ENCODE data around the gene BDP1. TPM values are rescaled to one million over a fixed set of nuclear protein-coding genes. Genes with fewer than 3 reads are reported as not detected.
"Not testable (repeated sequence)": the region's sequence is repeated elsewhere in the genome, so short reads cannot be mapped to it uniquely, and the experiment has no call there.

The BDP1 gene
- total RNA-seq, 1 experiment from 2014 or later: 18.4 TPM

- Histone ChIP-seq H3K9ac (ENCODE audit: low read length) (peak overlapping the region; percentile 31; the same call in 1 of the 2 replicates), H3K4me1 (ENCODE audit: insufficient read depth, low read length) (peaks cover 27% of the 10 kb centered on the region), H3K36me3 (ENCODE audit: low read depth, low read length) (peaks cover 5% of the 10 kb centered on the region), H4K20me1 (ENCODE audit: low read length) (0 out of 2 replicates have a peak, but pooled peaks cover 6% of the 10 kb centered on the region), H3K27me3 (ENCODE audit: low read length) (no peaks in the 10 kb centered on the region), H2AFZ (ENCODE audit: low read length) (no peak overlapping the region), H3K9me2 (replicated peaks; ENCODE audit: low read length) (no peaks in the 10 kb centered on the region), H3F3A (ENCODE audit: low read length, unreplicated experiment) (peaks cover 9% of the 10 kb centered on the region), H3K27ac (ENCODE audit: low read length) (peak overlapping the region; percentile 90), H3K4me3 (ENCODE audit: low read length) (peak overlapping the region; percentile 39; the same call in 1 of the 2 replicates), H3K4me2 (ENCODE audit: low read length) (peak overlapping the region; percentile 75), H3K9me3 (ENCODE audit: low read length) (no peaks in the 10 kb centered on the region), H3K79me2 (ENCODE audit: low read length) (0 out of 2 replicates have a peak, but pooled peaks cover 5% of the 10 kb centered on the region)
- TF ChIP-seq EZH2phosphoT487 (IDR thresholded peaks at IDR 0.05; ENCODE audit: borderline replicate concordance, low read length): no peak
- TF ChIP-seq, protein P1, sequence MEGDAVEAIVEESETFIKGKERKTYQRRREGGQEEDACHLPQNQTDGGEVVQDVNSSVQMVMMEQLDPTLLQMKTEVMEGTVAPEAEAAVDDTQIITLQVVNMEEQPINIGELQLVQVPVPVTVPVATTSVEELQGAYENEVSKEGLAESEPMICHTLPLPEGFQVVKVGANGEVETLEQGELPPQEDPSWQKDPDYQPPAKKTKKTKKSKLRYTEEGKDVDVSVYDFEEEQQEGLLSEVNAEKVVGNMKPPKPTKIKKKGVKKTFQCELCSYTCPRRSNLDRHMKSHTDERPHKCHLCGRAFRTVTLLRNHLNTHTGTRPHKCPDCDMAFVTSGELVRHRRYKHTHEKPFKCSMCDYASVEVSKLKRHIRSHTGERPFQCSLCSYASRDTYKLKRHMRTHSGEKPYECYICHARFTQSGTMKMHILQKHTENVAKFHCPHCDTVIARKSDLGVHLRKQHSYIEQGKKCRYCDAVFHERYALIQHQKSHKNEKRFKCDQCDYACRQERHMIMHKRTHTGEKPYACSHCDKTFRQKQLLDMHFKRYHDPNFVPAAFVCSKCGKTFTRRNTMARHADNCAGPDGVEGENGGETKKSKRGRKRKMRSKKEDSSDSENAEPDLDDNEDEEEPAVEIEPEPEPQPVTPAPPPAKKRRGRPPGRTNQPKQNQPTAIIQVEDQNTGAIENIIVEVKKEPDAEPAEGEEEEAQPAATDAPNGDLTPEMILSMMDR (conservative IDR thresholded peaks at IDR 0.05; ENCODE audit: low read depth, low read length): peak; percentile 73
- ChIA-PET POLR2A (ENCODE audit: unreplicated experiment) (interaction anchor here (0.6 kb wide), 1 partner anchor 118 kb away, joined by 3 read pairs; no protein-coding TSS in a partner anchor), CTCF (interaction anchor here (0.5 to 1.4 kb wide), 3 partner anchors 14 to 132 kb away, joined by 4 to 13 read pairs (median 4); partner anchors contain the start of gene MCCC2)
- ATAC-seq (peak; percentile 96), DNase-seq (peak; percentile 95)
- BruUV-seq (replicated peaks): no TSS peak
- intact Hi-C loops (cut with micrococcal nuclease): loop anchor here (1.0 to 2.0 kb wide), 3 partner anchors 15 to 145 kb away; partner anchors contain the start of gene MCCC2
Measured at GRCh38 chr5:71601222-71602026, 146.0 kb downstream of the BDP1 start.

DNA sequence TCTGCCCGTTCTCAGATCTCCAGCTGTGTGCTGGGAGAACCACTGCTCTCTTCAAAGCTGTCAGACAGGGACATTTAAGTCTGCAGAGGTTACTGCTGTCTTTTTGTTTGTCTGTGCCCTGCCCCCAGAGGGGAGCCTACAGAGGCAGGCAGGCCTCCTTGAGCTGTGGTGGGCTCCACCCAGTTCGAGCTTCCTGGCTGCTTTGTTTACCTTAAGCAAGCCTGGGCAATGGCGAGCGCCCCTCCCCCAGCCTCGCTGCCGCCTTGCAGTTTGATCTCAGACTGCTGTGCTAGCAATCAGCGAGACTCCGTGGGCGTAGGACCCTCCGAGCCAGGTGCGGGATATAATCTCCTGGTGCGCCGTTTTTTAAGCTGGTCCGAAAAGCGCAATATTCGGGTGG, 154.5 kb downstream of the BDP1 start:
- H3K27me3 ChIP-seq (ENCODE audit: low read length); H3K27ac ChIP-seq (ENCODE audit: low read length); H3K9me2 ChIP-seq (replicated peaks; ENCODE audit: low read length); POLR2A ChIA-PET (ENCODE audit: unreplicated experiment); ATAC-seq; intact Hi-C loops (cut with micrococcal nuclease); H3K4me1 ChIP-seq (ENCODE audit: insufficient read depth, low read length); H3K9me3 ChIP-seq (ENCODE audit: low read length); H3K4me2 ChIP-seq (ENCODE audit: low read length); H3K4me3 ChIP-seq (ENCODE audit: low read length); CTCF ChIA-PET; H2AFZ ChIP-seq (ENCODE audit: low read length); BruUV-seq (replicated peaks); DNase-seq; H4K20me1 ChIP-seq (ENCODE audit: low read length); H3K36me3 ChIP-seq (ENCODE audit: low read depth, low read length); H3F3A ChIP-seq (ENCODE audit: low read length, unreplicated experiment); H3K9ac ChIP-seq (ENCODE audit: low read length); H3K79me2 ChIP-seq (ENCODE audit: low read length): not testable (repeated sequence)

DNA sequence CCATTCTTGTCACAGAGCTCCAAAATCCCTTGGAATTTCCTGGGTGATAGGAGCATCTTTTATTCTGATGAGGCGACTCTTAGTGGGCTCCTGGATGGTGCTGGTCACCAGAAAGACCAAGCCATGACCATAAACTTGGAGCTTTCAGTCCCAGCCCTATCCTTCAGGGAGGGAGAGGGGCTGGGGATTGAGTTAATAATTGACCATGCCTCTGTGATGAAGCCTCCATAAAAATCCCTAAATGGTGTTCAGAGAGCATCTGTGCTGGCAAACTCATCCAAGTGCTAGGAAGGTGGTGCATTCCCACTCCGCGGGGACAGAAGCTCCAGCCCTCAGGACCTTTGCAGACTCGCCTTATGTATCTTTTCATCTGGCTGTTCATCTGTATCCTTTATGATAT, 160.4 kb downstream of the BDP1 start:
- intact Hi-C loops (cut with micrococcal nuclease): no loop called here

More for the DNA sequence above, 160.4 kb downstream of the BDP1 start:
- H3K27me3 ChIP-seq (ENCODE audit: low read length): no peaks in the 10 kb centered on the region
- H3K4me2 ChIP-seq (ENCODE audit: low read length): no peak overlapping the region
- ATAC-seq (no peak), DNase-seq (no peak)
- BruUV-seq (replicated peaks): no TSS peak
- H3K79me2 ChIP-seq (ENCODE audit: low read length): no peaks in the 10 kb centered on the region
- no peak overlapping the region for H3K27ac ChIP-seq (ENCODE audit: low read length)
- H4K20me1 ChIP-seq (ENCODE audit: low read length): no peaks in the 10 kb centered on the region
- H3K4me1 ChIP-seq (ENCODE audit: insufficient read depth, low read length): no peaks in the 10 kb centered on the region
- no peaks in the 10 kb centered on the region for H3F3A ChIP-seq (ENCODE audit: low read length, unreplicated experiment)
- H2AFZ ChIP-seq (ENCODE audit: low read length): no peak overlapping the region
- H3K4me3 ChIP-seq (ENCODE audit: low read length): no peak overlapping the region
- ChIA-PET POLR2A (ENCODE audit: unreplicated experiment) (no interaction called here), CTCF (no interaction called here)
- no peaks in the 10 kb centered on the region for H3K9me2 ChIP-seq (replicated peaks; ENCODE audit: low read length)
- H3K36me3 ChIP-seq (ENCODE audit: low read depth, low read length): no peaks in the 10 kb centered on the region
- H3K9me3 ChIP-seq (ENCODE audit: low read length): no peaks in the 10 kb centered on the region
- TF ChIP-seq, protein P1 (conservative IDR thresholded peaks at IDR 0.05; ENCODE audit: low read depth, low read length): no peak
- TF ChIP-seq EZH2phosphoT487 (IDR thresholded peaks at IDR 0.05; ENCODE audit: borderline replicate concordance, low read length) (no peak), EZH2 (IDR thresholded peaks at IDR 0.05; ENCODE audit: low read length, unreplicated experiment) (no peak)
- H3K9ac ChIP-seq (ENCODE audit: low read length): no peak overlapping the region

Other genes starting within 250 kb of the BDP1 start
- gene MCCC2, start 131.7 kb downstream of the BDP1 start, total RNA-seq (2014; rRNA removed): 31.7 and 32.2 TPM in 2 replicates